ENCODE data around the gene AASS.

GRCh38 chr7:122133477-122133876, 10.6 kb downstream of the AASS start:
- no peak for TF ChIP-seq CTCF (IDR thresholded peaks at IDR 0.05)
- TF ChIP-seq POLR2AphosphoS5 (IDR thresholded peaks at IDR 0.05) = no peak
- TF ChIP-seq POLR2A (IDR thresholded peaks at IDR 0.05) = no peak
